Nephron (organoid): ENCODE data around the gene SURF4.

Experiments
- H3K27ac Mint-ChIP-seq, 3 experiments: 2 replicates each; pipeline ENCODE4 v1.8.0; 2020; ENCODE audit warnings: mixed read lengths in 3 of 3, mild to moderate bottlenecking in 2 of 3, moderate library complexity in 1 of 3
- H3K27me3 Mint-ChIP-seq: 2 replicates; pipeline ENCODE4 v1.8.0; 2021; ENCODE audit warnings: low read depth, mild to moderate bottlenecking, moderate library complexity, mixed read lengths
- H3K36me3 Mint-ChIP-seq: 2 replicates; pipeline ENCODE4 v1.8.0; 2020; ENCODE audit warnings: low read depth, mixed read lengths
- H3K4me1 Mint-ChIP-seq: 2 replicates; pipeline ENCODE4 v1.8.0; 2020; ENCODE audit warnings: mixed read lengths
- H3K4me3 Mint-ChIP-seq, 3 experiments: 2 replicates each; pipeline ENCODE4 v1.8.0; 2020; ENCODE audit warnings: mild to moderate bottlenecking in 3 of 3, mixed read lengths in 3 of 3, moderate library complexity in 2 of 3
- H3K9me3 Mint-ChIP-seq: 2 replicates; pipeline ENCODE4 v1.8.0; 2020; ENCODE audit warnings: mixed read lengths
- TF ChIP-seq, protein P1 (sequence below), 3 experiments: fragments of 200-600 bp; sonication (generic); IDR thresholded peaks; one replicate each; pipeline ENCODE4 v1.5.0; 2021; ENCODE audit warnings: antibody characterized with exemption in 3 of 3; ENCODE audit not compliant: unreplicated experiment in 3 of 3

Gene SURF4

DNA sequence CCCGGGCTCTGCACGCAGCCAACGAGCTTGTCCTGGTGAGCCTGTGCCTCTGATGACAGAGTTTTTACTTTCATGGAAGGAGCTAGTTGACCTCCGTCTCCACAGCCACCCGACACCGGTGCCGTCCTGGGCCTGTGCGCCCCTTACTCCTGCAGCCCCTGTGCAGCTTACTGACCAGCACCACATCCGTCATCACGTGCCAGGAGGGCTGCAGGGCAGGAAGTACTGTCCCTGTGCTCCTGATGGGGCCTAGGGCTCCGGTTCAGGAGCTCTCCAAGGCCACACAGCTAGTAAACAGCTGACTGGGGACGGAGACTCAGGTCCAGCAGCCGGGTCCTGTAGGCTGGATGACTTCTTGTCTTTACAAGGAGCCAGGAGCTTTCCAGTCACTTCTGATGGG lies 10.5 kb upstream of the SURF4 start:
- Mint-ChIP-seq H3K4me1 (no peaks in the 10 kb centered on the region), H3K4me3 (no peak overlapping the region), H3K27ac (no peak overlapping the region), H3K27me3 (no peaks in the 10 kb centered on the region), H3K9me3 (no peaks in the 10 kb centered on the region), H3K36me3 (no peaks in the 10 kb centered on the region)
- TF ChIP-seq, protein P1, sequence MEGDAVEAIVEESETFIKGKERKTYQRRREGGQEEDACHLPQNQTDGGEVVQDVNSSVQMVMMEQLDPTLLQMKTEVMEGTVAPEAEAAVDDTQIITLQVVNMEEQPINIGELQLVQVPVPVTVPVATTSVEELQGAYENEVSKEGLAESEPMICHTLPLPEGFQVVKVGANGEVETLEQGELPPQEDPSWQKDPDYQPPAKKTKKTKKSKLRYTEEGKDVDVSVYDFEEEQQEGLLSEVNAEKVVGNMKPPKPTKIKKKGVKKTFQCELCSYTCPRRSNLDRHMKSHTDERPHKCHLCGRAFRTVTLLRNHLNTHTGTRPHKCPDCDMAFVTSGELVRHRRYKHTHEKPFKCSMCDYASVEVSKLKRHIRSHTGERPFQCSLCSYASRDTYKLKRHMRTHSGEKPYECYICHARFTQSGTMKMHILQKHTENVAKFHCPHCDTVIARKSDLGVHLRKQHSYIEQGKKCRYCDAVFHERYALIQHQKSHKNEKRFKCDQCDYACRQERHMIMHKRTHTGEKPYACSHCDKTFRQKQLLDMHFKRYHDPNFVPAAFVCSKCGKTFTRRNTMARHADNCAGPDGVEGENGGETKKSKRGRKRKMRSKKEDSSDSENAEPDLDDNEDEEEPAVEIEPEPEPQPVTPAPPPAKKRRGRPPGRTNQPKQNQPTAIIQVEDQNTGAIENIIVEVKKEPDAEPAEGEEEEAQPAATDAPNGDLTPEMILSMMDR (IDR thresholded peaks at IDR 0.05; ENCODE audit: unreplicated experiment in 3 of 3), result no peak

DNA sequence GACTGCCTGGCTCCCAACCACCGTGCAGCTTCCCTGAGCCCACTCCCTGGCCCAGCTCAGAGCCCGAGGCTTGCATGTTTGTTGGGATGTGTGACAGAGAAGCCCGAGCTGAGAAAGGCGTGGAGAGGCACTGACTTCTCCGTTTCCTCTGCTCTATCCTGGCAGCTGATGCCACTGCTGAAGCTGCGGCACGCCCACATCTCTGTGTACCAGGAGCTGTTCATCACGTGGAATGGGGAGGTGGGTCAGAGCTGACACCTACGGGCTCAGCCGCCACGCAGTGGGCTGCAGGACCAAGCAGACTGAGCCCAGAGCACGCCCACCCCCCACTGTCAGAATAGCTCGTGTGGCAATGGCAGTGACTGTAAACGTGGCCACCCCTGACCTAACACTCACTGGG lies 9.6 kb upstream of the SURF4 start:
- Mint-ChIP-seq H3K4me3 (no peak overlapping the region), H3K27me3 (no peaks in the 10 kb centered on the region), H3K27ac (no peak overlapping the region), H3K9me3 (no peaks in the 10 kb centered on the region), H3K4me1 (no peaks in the 10 kb centered on the region), H3K36me3 (no peaks in the 10 kb centered on the region)
- TF ChIP-seq, protein P1 (IDR thresholded peaks at IDR 0.05; ENCODE audit: unreplicated experiment in 3 of 3), result no peak

DNA sequence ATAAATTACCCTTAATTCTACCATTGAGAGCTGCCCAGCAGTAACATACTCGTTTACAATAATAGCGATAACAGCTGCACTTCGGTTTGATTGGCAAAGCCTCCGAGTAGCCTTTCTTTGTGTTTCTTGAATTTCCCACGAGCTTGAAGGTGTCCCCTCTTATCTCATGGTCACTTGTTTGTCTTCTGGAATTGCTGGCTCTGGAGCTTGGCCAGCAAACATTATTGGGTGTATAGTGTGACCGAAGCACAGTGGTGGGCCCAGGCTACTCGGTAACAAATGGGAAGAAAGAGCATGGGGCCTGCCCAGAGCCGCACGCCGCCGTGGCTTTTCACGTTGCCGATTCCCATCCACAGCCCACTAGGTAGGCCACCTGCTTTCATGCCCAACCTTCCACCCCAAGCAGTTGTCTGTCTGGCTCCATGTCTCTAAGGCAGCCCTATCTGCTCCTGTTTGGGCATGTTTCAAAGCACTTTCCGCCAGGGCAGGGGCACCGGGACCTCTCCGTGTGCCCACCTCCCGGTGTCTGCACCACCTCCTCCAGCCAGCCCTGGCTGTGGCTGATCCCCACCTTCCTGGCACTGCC lies 9.0 kb upstream of the SURF4 start:
- Mint-ChIP-seq H3K27me3 (no peaks in the 10 kb centered on the region), H3K27ac (no peak overlapping the region), H3K9me3 (no peaks in the 10 kb centered on the region), H3K4me3 (no peak overlapping the region), H3K36me3 (no peaks in the 10 kb centered on the region), H3K4me1 (no peaks in the 10 kb centered on the region)
- TF ChIP-seq, protein P1 (IDR thresholded peaks at IDR 0.05; ENCODE audit: unreplicated experiment in 3 of 3), result no peak

DNA sequence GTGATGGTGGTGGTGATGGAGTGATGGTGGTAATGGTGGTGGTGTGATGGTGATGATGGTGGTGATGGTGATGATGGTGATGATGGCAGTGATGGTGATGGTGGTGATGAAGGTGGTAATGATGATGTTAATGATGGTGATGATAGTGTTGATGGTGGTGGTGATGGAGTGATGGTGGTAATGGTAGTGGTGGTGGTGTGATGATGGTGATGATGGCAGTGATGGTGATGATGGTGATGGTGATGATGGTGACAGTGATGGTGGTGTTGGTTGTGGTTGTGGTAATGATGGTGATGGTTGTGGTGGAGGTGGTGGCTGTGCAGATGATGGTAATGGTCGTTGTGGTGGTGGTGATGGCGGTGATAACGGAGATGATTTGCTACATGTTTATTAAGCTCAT lies 7.6 kb upstream of the SURF4 start:
- TF ChIP-seq, protein P1 (IDR thresholded peaks at IDR 0.05; ENCODE audit: unreplicated experiment in 3 of 3), result no peak
- Mint-ChIP-seq H3K4me3 (no peak overlapping the region), H3K27me3 (no peaks in the 10 kb centered on the region), H3K36me3 (no peaks in the 10 kb centered on the region), H3K27ac (no peak overlapping the region), H3K4me1 (no peaks in the 10 kb centered on the region), H3K9me3 (no peaks in the 10 kb centered on the region)

DNA sequence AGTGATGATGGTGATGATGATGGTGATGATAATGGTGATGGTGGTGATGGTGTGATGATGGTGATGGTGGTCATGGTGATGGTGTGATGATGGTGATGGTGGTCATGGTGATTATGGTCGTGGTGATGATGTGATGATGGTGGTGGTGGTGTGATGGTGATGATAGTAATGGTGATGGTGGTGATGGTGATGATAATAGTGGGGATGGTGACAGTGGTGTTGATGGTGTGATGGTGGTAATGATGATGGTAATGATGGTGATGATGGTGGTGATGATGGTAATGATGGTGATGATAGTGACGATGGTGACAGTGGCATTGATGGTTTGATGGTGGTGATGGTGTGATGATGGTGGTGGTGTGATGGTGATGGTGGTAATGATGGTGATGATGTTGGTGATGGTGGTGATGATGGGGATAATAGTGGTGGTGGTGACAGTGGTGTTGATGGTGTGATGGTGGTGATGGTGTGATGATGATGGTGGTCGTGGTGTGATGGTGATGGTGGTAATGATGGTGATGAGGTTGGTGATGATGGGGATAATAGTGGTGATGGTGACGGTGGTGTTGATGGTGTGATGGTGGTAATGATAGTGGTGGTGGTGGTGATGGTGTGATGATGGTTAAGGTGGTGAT lies 6.8 kb upstream of the SURF4 start:
- TF ChIP-seq, protein P1 (IDR thresholded peaks at IDR 0.05; ENCODE audit: unreplicated experiment in 3 of 3), result no peak
- H3K36me3 Mint-ChIP-seq, result no peaks in the 10 kb centered on the region
- H3K27me3 Mint-ChIP-seq, result no peaks in the 10 kb centered on the region
- H3K4me3 Mint-ChIP-seq, result no peak overlapping the region
- H3K4me1 Mint-ChIP-seq, result no peaks in the 10 kb centered on the region
- H3K9me3 Mint-ChIP-seq, result no peaks in the 10 kb centered on the region
- H3K27ac Mint-ChIP-seq, result no peak overlapping the region

DNA sequence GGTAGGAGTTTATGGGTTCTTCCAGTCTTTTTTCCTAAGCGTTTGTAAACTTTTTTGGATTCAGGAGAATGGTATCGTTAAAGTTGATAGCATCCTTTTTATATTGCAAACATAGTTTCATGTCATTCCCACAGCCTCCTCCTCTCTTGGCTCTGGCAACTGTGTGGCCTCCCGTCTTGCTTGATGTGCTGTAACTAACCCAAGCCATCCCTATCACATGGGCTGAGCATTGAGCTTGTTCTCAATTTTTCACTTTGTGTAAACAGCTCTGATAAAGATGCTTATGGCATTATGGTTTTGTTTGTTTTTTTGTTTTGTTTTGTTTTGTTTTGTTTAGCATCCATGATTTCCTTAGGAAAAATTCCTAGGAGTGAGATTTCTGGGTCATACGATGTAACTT lies 4.9 kb upstream of the SURF4 start:
- Mint-ChIP-seq H3K4me3 (peak overlapping the region in 1 of 3 experiments; percentile 35), H3K27ac (no peak overlapping the region), H3K27me3 (no peaks in the 10 kb centered on the region), H3K4me1 (no peaks in the 10 kb centered on the region), H3K36me3 (no peaks in the 10 kb centered on the region), H3K9me3 (no peaks in the 10 kb centered on the region)
- TF ChIP-seq, protein P1 (IDR thresholded peaks at IDR 0.05; ENCODE audit: unreplicated experiment in 3 of 3), result no peak
